ENCODE data around the gene TPD52L2.

TPD52L2 gene

DNA sequence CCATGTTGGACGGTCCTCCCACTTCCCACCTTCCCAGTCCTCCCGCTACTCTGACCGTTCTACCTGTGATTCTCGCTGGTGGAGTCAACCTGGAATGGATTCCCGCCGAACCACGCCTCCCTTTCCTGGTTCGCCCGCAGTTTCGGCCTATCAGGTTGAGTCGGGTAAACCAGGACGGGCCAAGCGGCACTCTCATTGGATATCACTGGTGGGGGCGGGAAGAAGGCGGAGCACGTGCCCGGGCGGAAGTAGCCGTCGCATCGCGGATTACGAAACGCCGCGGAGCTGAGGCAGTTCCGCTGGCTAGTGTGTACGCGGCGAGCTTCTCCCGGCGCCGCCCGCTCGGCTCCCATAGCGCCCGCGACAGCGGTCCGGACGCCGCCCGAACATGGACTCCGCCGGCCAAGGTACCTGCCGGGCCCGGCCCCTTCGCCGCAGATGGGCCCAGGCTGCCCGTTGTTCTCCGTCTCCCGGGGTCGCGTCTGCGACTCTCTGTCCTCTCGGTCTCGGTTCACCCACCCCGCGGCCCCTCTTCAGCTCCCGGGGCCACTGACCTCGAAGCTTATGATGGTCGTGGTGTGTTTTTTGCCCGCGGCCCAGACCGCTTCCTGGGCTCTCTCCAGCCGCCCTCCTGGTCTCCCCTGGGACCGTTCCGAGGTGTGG lies at the start of gene TPD52L2:
TSS of gene TPD52L2 (plus strand) at position 293 of the 663 bp plus-strand sequence. CDS start at position 389, 96 bp downstream.
- peak; percentile 96 for DNase-seq (ENCODE audit: low spot score)

DNA sequence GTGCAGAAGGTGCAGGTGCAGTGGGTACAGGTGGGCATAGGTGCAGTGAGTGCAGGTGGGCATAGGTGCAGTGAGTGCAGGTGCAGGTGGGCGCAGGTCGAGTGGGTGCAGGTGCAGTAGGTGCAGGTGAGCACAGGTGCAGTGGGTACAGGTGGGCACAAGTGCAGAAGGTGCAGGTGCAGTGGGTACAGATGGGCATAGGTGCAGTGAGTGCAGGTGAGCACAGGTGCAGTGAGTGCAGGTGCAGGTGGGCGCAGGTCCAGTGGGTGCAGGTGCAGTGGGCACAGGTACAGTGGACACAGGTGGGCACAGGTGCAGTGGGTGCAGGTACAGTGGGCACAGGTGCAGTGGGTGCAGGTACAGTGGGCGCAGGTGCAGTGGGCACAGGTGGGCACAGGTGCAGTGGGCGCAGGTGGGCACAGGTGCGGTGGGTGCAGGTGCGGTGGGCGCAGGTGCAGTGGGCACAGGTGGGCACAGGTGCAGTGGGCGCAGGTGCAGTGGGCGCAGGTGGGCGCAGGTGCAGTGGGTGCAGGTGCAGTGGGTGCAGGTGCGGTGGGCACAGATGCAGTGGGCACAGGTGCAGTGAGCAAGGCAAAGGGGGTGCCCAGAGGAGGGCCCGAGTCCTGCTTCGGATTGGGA lies 49.3 kb upstream of the TPD52L2 start:
- DNase-seq (ENCODE audit: low spot score): no peak

DNA sequence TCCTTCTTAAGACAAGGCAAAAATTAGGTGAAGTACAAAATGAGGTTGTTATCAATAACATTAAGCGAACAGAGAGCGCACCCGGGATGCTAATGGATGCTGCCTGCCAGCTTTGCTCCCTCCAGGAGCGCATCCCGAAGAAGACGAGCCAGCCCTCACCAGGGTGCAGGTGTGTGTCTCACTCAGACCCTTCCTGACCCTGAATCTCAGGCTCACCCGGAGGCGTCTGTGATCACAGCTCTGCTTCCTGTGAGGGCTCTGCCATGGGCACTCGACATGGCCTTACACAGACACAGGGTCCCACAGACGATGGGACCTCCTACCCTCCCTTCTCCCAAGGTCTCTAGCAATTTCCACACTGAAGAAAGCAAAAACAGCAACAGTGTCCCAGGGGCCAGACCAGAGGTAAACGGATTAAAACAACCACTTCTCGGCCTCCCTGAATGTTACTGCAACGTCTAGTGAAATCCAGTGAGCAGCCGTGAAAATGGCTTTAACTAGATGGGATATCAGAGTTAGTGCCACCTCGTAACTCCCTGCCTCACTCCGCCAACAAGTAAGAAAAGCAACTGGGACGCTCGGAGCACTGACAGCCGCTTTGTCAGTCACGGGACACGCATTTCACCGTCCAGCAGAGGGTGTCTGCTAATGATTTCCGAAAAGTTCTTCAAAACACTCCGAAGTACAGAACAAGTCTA lies 45.7 kb upstream of the TPD52L2 start:
- DNase-seq (ENCODE audit: low spot score): no peak

DNA sequence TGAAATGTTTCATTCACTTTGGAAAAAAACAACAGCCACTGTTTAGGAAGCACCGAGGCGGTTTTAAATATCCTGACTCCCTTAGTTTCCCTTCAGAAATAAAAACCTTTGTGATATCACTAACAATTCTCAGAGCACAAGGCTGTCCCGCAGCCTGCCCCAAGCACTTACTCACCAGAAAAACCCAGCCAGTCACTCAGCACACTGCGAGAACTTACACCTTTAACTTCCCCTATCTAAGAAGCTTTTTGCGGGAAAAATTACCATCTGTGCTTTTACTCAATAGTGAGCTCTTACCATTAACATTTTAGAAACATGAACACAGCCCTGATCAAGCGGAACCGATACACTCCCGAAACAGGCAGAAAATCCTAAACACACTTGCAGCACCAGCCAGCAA lies 43.3 kb upstream of the TPD52L2 start:
- DNase-seq (ENCODE audit: low spot score): no peak

DNA sequence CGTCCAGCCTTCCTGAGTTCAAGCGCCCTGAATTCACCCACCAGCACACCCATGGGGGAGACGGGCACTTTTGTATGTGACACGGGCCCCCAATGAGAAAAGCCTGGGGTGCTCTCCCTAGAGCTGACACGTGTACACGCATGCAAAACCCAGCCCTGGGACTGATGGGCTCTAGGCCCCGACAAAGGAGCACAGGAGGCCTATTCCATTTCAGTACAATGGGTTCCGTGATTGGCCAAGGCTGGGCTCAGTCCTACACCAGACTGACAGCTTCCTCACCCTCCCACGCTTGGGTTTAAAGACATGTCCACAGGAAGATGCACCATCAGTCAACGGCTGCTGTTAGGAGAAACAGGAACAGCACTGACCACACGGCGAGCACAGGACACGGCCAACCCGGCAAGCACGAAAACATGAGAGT lies 42.8 kb upstream of the TPD52L2 start:
- DNase-seq (ENCODE audit: low spot score): no peak

DNA sequence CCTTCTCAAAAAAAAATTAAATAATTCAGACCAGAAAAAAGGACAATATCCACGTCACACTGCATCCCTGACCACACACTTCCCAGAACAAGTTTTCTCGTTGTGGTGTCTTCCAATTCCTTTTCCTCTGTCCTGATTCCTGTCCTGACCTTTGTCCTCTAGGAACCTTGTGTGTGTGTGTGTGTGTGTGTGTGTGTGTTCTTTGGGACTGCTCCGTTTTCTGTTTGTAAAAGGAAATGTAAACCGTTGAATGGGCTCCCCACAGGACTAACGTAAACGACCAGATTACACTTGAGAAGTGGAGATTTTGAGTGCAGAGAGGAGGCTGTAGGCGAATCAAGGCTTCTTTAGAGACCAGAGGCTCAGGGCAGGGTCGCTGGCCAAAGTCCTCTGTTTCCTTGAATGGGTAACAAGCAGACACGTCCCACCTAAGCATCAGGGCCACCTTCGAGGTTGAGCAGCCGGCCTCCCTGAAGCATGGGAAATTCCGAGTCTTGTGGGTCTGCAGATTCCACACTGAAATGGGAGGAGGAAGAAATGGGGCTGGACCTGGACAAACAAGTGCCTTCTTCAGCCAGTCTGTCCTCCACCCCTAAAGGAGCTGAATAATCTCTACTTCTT lies 41.3 kb upstream of the TPD52L2 start:
- no peak for DNase-seq (ENCODE audit: low spot score)

DNA sequence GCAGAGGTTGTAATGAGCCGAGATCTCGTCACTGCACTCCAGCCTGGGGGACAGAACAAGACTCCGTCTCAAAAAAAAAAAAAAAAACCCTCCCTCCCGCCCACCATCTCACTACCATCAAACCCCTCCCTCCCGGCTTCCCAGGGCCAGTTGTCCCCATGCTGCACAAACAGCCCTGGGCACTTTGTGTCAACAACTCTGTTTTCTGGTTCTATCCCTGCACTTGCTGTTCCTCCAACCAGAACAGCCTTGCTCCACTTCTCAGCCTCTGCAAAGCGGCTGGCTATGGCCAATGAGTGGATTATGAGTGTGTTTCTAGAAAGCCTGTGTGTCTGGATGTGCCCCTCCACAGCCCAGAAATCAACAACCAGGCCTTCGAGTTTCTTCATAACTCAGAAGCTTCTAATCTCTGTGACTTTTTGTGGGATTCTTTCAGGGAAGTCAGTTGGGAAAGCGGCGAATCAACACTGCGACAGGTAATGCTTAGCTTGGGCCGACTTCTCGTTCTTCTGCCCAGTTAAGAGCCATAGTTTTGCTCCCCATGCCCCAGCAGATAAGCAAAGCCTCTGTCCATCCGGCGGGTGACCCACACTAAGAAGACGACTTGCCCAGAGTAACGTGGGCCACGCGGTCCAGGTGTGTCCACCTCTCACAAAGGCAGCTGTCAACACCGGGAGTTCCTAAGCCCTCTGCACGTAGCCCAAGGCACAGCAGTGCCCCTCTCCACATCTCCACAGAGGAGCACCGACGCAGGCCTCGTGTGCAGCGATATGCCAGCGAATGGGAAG lies 39.5 kb upstream of the TPD52L2 start:
- DNase-seq (ENCODE audit: low spot score): no peak

DNA sequence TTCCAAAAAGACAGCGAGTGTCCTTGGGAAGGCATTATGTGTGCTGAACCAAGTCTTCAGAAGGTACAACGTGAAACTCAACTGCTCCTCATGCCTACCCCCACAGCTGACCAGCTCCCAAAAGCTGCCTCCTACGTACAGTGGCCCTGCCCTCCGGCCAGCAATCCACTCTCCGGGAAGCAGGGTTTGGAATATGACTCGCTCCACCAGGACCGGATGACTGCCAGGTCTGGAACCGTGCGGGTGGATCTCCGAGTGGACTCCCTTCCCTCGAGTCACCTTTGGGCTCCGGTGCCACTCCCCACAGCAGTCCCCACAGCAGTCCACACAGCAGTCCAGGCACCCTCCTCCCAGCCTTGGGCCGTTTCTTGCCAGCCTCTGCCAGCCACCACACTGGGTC lies 38.3 kb upstream of the TPD52L2 start:
- no peak for DNase-seq (ENCODE audit: low spot score)

DNA sequence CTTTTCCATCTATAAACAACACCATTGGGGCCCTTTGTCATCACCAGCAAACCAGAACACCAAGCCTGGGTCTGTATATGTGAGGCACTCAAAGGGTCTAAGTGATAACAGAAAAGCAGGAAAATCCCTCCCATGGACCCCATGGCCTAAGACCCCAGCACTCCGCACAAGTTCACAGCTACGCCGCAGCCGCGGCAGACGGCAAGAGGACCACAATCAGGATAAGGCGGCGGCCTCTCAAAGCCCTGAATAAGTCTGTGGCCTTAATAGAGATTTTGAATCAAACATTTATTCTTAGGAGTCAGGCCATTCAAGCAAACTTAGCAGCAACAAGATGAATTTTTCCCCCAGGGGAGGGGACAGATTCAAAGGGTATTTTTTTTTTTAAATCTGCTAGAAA lies 36.9 kb upstream of the TPD52L2 start:
- no peak for DNase-seq (ENCODE audit: low spot score)

DNA sequence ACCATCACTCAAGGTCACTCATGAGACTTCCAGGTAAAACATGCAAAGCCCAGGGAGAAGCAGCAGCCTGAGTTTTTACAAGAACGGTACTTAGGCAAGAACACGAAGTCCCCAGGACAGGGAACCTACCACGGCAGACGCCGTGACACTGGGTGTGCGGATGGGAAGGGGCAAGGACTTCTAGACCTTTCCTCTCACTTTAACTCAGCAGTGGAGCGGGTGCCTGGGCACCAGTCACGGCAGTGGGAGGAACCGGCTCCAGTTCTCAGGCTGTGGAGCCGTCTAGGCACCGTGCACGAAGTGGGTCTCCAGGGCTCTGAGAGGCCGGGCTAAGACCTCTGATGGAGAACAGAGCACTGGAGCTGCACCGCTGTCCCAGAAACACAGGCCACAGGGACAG lies 36.5 kb upstream of the TPD52L2 start:
- no peak for DNase-seq (ENCODE audit: low spot score)

DNA sequence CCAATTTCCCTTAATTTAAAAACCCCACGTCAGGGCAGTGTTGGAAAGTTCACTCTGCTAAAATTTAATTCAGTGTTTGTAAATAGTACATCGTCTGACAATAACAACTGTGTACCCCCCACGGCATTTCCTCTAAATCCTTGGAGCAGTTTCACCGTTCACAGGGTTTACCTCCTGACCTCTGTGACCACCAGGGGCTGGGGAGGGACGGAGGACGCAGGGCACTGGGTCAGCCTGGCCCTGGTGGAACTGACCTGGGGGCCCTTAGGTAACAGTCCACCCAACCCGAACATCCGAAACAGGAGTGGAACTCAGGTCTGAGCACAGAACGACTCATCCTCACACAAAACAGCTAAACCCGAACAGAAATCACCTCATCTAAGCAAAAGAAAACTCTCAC lies 36.1 kb upstream of the TPD52L2 start:
- DNase-seq (ENCODE audit: low spot score): no peak

DNA sequence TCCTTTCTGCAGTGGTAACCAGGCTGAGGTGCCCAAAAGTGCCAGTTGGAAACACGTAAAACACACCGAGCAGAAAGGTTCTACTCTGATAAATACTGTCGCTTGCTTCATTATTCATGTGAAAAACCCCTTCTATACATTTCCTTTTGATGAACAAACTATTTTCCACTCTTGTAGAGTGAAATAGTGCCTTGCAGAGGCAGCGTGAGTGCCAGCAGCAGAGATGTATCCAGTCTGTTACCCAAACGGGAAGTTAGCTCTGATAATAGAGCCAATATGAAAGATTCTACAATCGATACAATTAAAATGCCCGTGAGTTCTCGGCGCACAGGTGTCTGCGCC lies 35.5 kb upstream of the TPD52L2 start:
- DNase-seq (ENCODE audit: low spot score): no peak

DNA sequence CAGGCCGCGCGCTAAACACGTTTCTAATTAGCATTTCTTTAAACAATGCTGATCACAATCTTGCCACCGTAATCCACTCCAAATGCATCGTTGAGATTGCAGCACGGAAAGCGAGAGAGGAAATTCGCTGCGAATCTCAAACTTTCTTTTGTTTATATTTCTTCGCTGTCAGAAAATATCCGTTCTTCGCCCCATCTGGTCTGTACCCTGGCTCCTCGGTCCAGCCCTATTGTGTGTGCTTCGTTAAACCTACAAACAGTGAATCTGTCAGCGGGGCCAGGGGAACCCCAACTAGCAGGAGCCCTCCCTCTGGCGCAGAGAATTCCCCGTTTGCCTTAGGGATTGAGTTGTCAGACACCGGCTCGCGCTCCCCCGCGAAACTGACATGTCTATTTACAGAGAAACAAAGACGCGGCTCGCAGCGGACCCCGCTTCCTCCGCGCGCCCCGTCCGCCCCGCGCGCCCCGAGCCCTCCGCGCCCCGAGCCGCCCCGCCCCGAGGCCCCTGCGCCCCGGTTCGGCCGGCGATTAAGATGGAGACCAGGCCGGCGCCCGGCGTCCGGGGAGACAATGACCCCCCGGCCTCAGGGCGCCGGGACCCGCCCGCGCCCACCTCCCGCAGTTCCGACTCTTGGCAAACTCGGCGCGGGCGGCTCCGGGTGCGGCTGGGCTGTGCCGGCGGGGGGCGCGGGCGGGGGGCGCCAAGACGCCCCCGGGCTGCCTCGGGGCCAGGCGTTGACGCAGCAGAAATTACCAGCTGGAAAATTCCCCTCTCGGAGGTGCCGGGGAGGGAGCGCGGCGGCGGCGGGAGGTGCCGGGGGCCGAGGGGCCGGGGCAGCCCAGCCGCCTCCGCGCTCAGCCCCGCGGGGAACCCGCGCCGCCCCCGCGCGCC lies 34.9 kb upstream of the TPD52L2 start:
- DNase-seq (ENCODE audit: low spot score): no peak

DNA sequence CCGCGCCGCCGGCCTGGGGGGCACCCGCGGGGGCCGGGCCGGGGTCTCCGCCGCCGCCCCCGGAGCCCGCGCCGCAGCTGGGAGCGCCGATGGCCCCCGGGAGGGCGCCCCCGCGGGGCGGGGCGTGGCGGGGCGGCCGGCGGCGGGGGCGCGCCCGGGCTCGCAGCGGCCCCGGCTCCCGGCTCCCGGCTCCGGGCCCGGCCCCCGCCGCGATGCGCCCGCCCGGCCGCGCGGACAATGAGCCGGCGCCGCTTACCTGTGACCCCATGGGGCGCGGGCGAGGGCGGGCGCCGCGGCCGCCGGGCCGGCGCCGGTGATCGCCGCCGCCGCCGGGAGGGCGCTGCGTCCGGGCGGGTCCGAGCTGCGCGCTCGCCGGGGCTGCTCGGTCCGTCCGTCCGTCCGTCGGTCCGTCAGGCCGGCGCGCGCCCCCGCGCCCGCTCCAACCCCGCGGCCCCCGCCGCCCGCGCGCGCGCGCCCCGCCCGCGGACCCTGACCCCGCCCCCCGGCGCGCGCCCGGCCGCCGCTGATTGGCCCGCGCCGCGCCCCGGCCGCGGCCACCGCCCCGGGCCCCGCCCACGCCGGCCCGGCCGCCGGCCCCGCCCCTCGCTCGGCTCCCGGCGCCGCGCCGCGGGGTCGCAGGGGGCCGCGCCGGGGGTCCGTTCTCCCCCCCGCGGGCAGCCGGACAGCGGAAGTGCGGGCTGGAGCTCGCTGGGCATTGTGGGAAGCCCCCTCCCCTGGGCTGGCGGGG lies 34.1 kb upstream of the TPD52L2 start, which contains the start of gene ZBTB46:
TSS of gene ZBTB46 (minus strand) at position 424 of the 748 bp plus-strand sequence. CDS start 40,507 bp downstream, outside the sequence.
- DNase-seq (ENCODE audit: low spot score): peak; percentile 31

DNA sequence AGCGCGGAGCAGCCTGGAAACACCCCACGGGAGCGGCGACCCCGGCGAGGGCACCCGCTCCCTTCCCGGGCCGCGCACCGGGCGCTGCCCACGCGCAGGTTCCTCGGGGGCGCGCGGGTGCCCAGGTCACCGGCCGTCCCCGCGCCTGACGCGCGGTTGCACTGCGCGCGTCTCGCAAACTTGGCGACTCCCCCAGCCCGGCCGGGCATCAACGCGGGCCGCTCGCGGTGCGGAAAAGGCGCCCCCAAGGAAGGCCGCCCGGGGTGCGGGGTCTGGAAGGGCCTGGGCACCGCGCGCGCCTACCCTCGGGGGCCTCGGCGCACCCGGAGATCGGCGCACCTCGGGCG lies 33.5 kb upstream of the TPD52L2 start:
- no peak for DNase-seq (ENCODE audit: low spot score)

DNA sequence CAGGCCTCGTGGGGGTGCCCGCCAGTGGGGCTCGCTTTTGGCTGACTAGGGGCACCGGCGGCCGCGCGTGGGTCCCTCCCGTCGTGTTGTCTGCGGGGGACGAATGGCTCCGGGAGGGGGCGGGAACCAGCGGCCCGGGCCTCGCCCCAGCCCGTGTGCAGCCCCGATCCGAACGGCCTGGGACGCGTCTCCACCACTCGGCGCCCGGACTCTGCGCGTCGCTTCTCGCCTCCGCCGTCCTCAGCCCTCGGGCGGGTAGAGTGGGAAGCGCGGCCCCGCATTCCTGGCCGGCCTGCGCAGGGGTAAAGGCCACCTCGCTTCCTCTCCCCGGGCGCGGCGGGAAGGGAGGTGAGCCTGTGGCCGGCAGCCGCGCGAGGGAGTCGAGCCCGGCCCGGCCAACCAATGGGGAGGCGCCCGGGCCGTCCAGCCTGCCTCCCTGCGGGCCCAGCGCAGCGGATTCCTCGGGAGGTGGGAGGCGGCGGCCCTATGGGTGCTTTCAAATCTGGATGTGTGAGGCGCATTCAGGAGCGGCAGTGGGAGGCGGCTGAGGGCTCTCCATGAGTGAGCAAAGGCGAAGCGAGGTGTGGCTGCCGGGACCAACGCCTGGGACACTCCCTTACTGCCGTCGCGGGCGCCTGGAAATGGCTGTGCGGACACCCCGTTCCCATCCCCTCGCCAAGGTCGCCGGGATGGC lies 32.9 kb upstream of the TPD52L2 start:
- no peak for DNase-seq (ENCODE audit: low spot score)

DNA sequence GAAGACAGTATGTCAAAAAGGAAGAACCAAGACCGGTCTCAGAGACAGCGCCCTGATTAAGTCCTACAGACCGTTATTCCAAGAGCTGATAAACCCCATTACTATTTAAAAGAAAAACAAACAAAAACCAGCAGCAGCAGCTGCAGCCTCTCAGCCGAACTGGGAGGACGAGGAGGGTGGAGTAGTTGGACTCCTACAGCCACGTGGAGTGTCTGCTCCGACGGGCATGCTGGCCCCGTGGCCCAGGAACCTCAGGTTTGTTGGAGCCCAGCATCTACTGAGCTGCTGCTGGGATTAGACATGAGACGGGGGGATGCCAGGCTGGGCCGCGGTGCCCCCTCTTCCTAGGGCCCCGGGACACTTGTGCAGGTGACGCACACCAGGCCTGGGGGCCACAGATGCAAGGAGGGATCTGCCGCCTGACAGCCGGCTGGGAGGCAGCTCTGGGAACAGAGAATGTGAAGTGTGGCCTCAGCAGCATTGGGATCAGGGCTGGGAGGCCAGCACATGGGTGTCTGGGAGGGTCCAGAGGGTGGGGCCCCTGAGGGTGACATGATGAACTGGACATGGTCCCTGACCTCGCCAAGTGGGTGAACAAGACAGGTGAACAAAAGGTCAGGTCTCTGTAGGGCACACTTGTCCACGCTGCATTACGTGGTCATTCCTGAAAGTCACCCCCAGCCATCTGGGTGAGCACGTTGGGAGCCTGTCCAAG lies 31.1 kb upstream of the TPD52L2 start:
- DNase-seq (ENCODE audit: low spot score): no peak

DNA sequence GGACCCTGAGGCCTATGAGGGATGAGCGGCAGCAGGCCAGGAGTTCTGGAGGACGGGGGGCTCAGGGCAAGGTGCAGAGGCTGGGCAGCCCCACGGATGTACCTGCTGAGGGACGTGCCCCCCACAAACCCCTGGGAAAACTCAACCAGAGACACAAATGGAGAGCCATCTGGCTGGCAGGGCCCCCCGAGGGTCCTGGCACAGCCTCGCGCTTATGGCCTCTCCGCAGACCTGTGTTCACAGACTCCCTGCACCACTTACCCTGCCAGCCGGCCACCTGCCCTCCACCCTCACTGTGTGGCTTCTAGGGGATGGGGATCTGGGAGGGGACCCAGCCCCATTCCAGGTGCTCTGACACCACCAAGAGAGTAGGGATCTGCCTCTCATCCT lies 30.6 kb upstream of the TPD52L2 start:
- no peak for DNase-seq (ENCODE audit: low spot score)

Data from hematopoietic multipotent progenitor cell treated with erythropoietin and hydrocortisone succinate and interleukin-3 and kit ligand, for 17 days (in vitro differentiated cells).